Ovary (tissue), 9 donors: ENCODE measurements around the gene ARHGAP28. TPM values are rescaled to one million over a fixed set of nuclear protein-coding genes. Genes with fewer than 3 reads are reported as not detected.

Experiments
- DNase-seq, 5 donors: peaks; one replicate each; pipeline ENCODE4 v3.0.0-alpha.2; 2019 to 2020
- H3K27ac ChIP-seq, 2 donors: fragments of 200-600 bp; one replicate each; pipeline versions ENCODE4 v1.5.1 to v1.8.0; 2019 to 2022
- H3K27me3 ChIP-seq: fragments of 200-600 bp; one replicate; pipeline ENCODE4 v1.8.0; 2022
- H3K36me3 ChIP-seq: fragments of 200-600 bp; sonication (generic); one replicate; pipeline ENCODE4 v1.5.1; 2019
- H3K4me1 ChIP-seq: one replicate; pipeline ENCODE4 v1.8.1; 2013; ENCODE audit warnings: mild to moderate bottlenecking, moderate library complexity; ENCODE audit not compliant: insufficient read depth
- H3K4me3 ChIP-seq: fragments of 200-600 bp; sonication (generic); one replicate; pipeline ENCODE4 v1.5.1; 2017
- H3K9me3 ChIP-seq, 2 donors: fragments of 200-600 bp in 1 of 2; sonication (generic) in 1 of 2; one replicate each; pipeline versions ENCODE4 v1.5.1 to v1.8.1; 2013 to 2019; ENCODE audit warnings: mild to moderate bottlenecking in 1 of 2, moderate library complexity in 1 of 2
- EP300 ChIP-seq: sonication (generic); formaldehyde crosslinking; IDR thresholded peaks from one replicate; pipeline ENCODE4 v1.6.1; 2017; ENCODE audit warnings: antibody characterized with exemption
- POLR2A ChIP-seq: fragments of 450-650 bp; IDR thresholded peaks from one replicate; pipeline ENCODE4 v1.6.1; 2017; ENCODE audit warnings: antibody characterized with exemption, mild to moderate bottlenecking, moderate library complexity
- WGBS, 3 donors: extraction: QIAGEN DNeasy Blood & Tissue Kit in 1 of 3; methylation state at CpG; one replicate each; pipeline versions ENCODE4 v1.1.5 to v1.1.7; 2013 to 2017; 5-methylcytosine and 5-hydroxymethylcytosine counted together
- intact Hi-C, 4 donors: fragments of 100-400 bp; cut with DNase I; formaldehyde crosslinking; loops; one replicate each; pipeline versions ENCODE4 v1.11.0 to v1.15.1; 2022 to 2023
- polyA plus RNA-seq, 2 donors: library from polyadenylated mRNA; stranded (reverse); fragments of 200-250 nt in 1 of 2; fragments of 350-450 nt in 1 of 2; fragmentation: Illumina TruSeq in 1 of 2; extraction: RNeasy Lipid Tissue Mini Kit (QIAGEN cat#74804) in 1 of 2; gene quantifications; one replicate each; pipeline ENCODE4 v1.2.3, GENCODE V29; 2013 to 2014
- total RNA-seq, 7 donors: library from RNA; depleted of rRNA in 2 of 7; stranded (reverse); fragments of >200 nt in 2 of 7; fragmentation: NEBNext Ultra II Directional in 3 of 7; extraction: Animal tissue kit (Norgen Biotek cat#: 25700) in 3 of 7; gene quantifications; one replicate each; pipeline versions ENCODE4 v1.1.0 to v1.2.4, GENCODE V29; 2016 to 2023
- TF ChIP-seq, protein P1 (sequence below), 3 donors: fragments of 450-650 bp in 2 of 3; fragments of 200-600 bp in 1 of 3; IDR thresholded peaks; one replicate each; pipeline versions ENCODE4 v1.5.1 to v1.8.0; 2016 to 2022; ENCODE audit warnings: antibody characterized with exemption in 3 of 3, mild to moderate bottlenecking in 1 of 3
- donor health status: DM: no; HTN: no; CAD: no; lungs with moderate emphysema.
- donor health status: DM: no; HTN: no; CAD: no.
- donor health status: Bipolar disorder and iron deficiency.
- donor health status: DM: yes; HTN: yes; CAD: no.
- donor health status: DM: no; HTN: no; CAD: no.
- donor health status: DM: yes; HTN: yes; CAD: no.

The ARHGAP28 gene
- total and polyA plus RNA-seq, 9 donors = 5.9 to 28.7 (median 16.9) TPM

DNA sequence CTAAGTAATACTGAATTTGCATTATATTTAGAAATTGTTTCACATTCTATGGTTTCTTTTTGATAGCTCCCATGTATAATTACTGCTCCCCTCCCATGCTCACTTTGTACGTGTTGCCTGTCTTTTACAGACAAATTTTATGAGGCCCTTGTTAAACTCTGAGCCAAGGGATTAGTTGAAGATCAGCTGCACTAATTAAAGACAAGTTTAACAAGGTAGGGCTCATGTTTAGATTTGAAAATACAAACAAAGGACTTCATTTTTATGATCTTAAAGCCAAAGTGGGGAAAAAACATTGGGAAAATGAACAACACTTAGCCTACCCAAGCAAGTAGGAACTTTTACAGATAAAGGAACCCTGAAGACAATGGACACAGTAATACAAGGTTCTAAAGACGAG, 46.2 kb downstream of the ARHGAP28 start:
- no peaks in the 10 kb centered on the region for H3K9me3 ChIP-seq
- H3K36me3 ChIP-seq = no peaks in the 10 kb centered on the region
- no peaks in the 10 kb centered on the region for H3K27me3 ChIP-seq
- H3K4me3 ChIP-seq = no peak overlapping the region
- H3K4me1 ChIP-seq = peaks cover 6% of the 10 kb centered on the region
- 23 to 36% (median 23%) methylated on average over 2 of the region's 2 CpGs for WGBS, 3 donors
- intact Hi-C loops = loop anchor here in 1 of 4 donors (5.0 kb wide), 1 partner anchor 43 kb away; no protein-coding TSS in a partner anchor
- TF ChIP-seq POLR2A (no peak), EP300 (no peak)
- TF ChIP-seq, protein P1, sequence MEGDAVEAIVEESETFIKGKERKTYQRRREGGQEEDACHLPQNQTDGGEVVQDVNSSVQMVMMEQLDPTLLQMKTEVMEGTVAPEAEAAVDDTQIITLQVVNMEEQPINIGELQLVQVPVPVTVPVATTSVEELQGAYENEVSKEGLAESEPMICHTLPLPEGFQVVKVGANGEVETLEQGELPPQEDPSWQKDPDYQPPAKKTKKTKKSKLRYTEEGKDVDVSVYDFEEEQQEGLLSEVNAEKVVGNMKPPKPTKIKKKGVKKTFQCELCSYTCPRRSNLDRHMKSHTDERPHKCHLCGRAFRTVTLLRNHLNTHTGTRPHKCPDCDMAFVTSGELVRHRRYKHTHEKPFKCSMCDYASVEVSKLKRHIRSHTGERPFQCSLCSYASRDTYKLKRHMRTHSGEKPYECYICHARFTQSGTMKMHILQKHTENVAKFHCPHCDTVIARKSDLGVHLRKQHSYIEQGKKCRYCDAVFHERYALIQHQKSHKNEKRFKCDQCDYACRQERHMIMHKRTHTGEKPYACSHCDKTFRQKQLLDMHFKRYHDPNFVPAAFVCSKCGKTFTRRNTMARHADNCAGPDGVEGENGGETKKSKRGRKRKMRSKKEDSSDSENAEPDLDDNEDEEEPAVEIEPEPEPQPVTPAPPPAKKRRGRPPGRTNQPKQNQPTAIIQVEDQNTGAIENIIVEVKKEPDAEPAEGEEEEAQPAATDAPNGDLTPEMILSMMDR (IDR thresholded peaks at IDR 0.05) = no peak
- DNase-seq = no peak
- H3K27ac ChIP-seq = peak overlapping the region in 1 of 2 donors; percentile 74

DNA sequence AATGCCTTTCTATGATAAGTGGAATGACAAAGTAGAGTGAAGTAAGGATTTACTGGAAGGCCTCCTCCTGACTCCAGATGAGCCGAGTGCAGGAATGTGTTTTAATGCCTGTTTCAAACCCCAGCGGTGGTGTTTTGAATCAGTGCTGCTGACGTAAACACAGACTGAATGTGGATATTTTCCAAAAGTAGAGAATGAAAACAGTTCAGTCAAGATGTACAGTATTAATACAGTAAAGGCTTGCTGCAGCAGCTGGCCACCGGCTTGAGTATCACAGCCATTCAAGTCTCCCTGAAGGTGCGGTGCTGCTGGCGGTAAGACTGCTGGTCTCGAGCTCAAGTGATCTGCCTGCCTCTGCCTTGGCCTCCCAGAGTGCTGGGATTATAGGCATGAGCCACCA, 46.7 kb downstream of the ARHGAP28 start:
- Histone ChIP-seq H3K4me1 (peaks cover 9% of the 10 kb centered on the region), H3K27ac (peak overlapping the region in 1 of 2 donors; percentile 74), H3K9me3 (no peaks in the 10 kb centered on the region), H3K36me3 (no peaks in the 10 kb centered on the region), H3K27me3 (no peaks in the 10 kb centered on the region), H3K4me3 (no peak overlapping the region)
- TF ChIP-seq, protein P1 (IDR thresholded peaks at IDR 0.05) = peak in 1 of 3 donors; percentile 16
- TF ChIP-seq EP300 = no peak
- peak; percentile 37 to 66 (median 55) for DNase-seq
- intact Hi-C loops = loop anchor here in 1 of 4 donors (5.0 kb wide), 1 partner anchor 44 kb away; no protein-coding TSS in a partner anchor
- 9 to 22% (median 13%) methylated on average over 7 of the region's 7 CpGs for WGBS, 3 donors

DNA sequence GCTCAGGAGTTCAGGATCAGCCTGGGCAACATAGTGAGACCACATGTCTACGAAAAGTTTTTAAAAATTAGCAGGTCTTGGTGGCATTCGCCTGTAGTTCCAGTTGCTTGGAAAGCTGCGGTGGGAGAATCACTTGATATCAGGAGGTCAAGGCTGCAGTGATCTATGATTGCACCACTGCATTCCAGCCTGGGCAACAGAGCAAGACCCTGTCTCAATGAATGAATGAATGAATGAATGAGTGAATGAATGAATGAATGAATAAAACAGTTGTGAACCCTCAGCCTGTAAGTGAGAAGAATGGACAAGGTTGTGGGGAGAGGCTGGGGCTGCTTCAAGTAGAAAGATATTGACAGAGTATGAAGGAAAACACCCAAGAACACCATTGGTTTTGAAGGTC, 48.0 kb downstream of the ARHGAP28 start:
- TF ChIP-seq, protein P1 (IDR thresholded peaks at IDR 0.05) = no peak
- TF ChIP-seq POLR2A (no peak), EP300 (no peak)
- Histone ChIP-seq H3K9me3 (no peaks in the 10 kb centered on the region), H3K36me3 (no peaks in the 10 kb centered on the region), H3K27ac (no peak overlapping the region), H3K4me1 (peaks cover 17% of the 10 kb centered on the region), H3K27me3 (no peaks in the 10 kb centered on the region), H3K4me3 (no peak overlapping the region)
- intact Hi-C loops = loop anchor here in 1 of 4 donors (5.0 kb wide), 1 partner anchor 45 kb away; no protein-coding TSS in a partner anchor
- no peak for DNase-seq
- WGBS, 3 donors = 87 to 93% (median 91%) methylated on average over 3 of the region's 3 CpGs

DNA sequence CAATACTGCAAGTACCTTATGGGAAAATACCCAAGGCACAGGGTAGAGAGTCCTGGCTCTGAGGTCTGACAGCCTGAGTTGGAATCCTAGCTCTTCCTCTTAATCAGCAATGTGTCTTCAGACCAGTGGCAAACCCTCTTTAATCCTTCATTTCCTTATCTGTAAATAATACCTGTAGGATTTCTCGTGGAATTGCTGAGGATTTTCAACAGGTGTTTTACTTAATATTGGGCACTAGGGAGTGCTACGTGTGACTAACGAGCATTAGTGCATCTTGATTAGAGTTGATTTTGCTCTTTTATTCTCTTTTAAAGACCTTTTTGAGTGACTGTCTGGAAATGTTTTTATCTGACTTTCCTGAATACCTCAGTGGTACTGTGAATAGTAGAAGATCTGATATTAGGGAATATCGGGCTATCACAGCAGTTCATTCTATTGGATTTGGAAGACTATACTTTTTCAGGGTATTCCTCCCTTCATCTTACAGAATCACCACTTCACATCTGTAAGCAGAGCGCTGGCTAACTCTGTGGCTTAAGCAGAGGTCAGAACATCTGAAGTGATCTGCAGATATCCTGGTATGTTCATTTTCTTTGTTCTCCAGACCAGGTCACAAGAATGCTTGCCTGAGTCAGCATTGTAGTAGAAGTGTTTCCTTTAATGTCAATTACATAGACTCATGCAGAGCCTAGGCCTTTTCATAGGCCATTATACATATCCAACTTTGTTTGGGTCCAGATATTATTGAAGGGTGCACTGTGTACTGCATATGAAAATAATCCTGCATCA, 49.1 kb downstream of the ARHGAP28 start:
- WGBS, 3 donors = 91 to 96% (median 95%) methylated on average over 5 of the region's 5 CpGs
- peaks cover 19% of the 10 kb centered on the region for H3K4me1 ChIP-seq
- H3K36me3 ChIP-seq = no peaks in the 10 kb centered on the region
- H3K27me3 ChIP-seq = no peaks in the 10 kb centered on the region
- H3K9me3 ChIP-seq = no peaks in the 10 kb centered on the region
- intact Hi-C loops = loop anchor here in 1 of 4 donors (5.0 kb wide), 1 partner anchor 46 kb away; no protein-coding TSS in a partner anchor
- no peak overlapping the region for H3K4me3 ChIP-seq
- no peak for DNase-seq
- no peak overlapping the region for H3K27ac ChIP-seq
- TF ChIP-seq EP300 = no peak
- TF ChIP-seq POLR2A = no peak
- TF ChIP-seq, protein P1 (IDR thresholded peaks at IDR 0.05) = no peak
